Muscle of leg (tissue), 11 donors: Measurements from ENCODE around the gene CIZ1. TPM values are rescaled to one million over a fixed set of nuclear protein-coding genes. Genes with fewer than 3 reads are reported as not detected.

Experiments used
- DNase-seq: peaks from one replicate; pipeline ENCODE4 v3.0.0; 2013
- H3K27ac ChIP-seq: one replicate; pipeline ENCODE4 v1.5.1; 2013; ENCODE audit warnings: mild to moderate bottlenecking, low read length, control low read depth
- H3K27me3 ChIP-seq: one replicate; pipeline ENCODE4 v1.6.1; 2013; ENCODE audit warnings: low read length; ENCODE audit not compliant: control insufficient read depth, insufficient read depth
- H3K36me3 ChIP-seq: one replicate; pipeline ENCODE4 v1.6.1; 2013; ENCODE audit warnings: low read length; ENCODE audit not compliant: control insufficient read depth, insufficient read depth
- H3K4me1 ChIP-seq: one replicate; pipeline ENCODE4 v1.6.1; 2013; ENCODE audit warnings: low read length; ENCODE audit not compliant: control insufficient read depth, insufficient read depth
- H3K4me3 ChIP-seq: one replicate; pipeline ENCODE4 v1.5.1; 2013; ENCODE audit warnings: low read length, control low read depth
- H3K9me3 ChIP-seq: replicated peaks from 2 replicates; pipeline ENCODE4 v1.6.1; 2013; ENCODE audit warnings: low read depth, low read length; ENCODE audit not compliant: control insufficient read depth
- WGBS: methylation state at CpG from one replicate; pipeline ENCODE4 v1.1.5; 2013; ENCODE audit warnings: missing lambda C conversion rate; ENCODE audit not compliant: insufficient coverage; 5-methylcytosine and 5-hydroxymethylcytosine counted together
- polyA plus RNA-seq, 8 donors: library from polyadenylated mRNA; unstranded; fragments of 120-200 nt; gene quantifications; one replicate each; pipeline versions ENCODE4 v1.2.1 to v1.2.3, GENCODE V29; 2013; ENCODE audit warnings: inconsistent platforms in 1 of 8, low replicate concordance in 1 of 8; ENCODE audit not compliant: insufficient read length in 8 of 8, insufficient read depth in 1 of 8
- total RNA-seq: library from RNA; stranded (reverse); fragments of 120-200 nt; gene quantifications from one replicate; pipeline ENCODE4 v1.2.4, GENCODE V29; 2013

The CIZ1 gene
- total and polyA plus RNA-seq, 9 donors = 36.4 to 120 (median 102) TPM

DNA sequence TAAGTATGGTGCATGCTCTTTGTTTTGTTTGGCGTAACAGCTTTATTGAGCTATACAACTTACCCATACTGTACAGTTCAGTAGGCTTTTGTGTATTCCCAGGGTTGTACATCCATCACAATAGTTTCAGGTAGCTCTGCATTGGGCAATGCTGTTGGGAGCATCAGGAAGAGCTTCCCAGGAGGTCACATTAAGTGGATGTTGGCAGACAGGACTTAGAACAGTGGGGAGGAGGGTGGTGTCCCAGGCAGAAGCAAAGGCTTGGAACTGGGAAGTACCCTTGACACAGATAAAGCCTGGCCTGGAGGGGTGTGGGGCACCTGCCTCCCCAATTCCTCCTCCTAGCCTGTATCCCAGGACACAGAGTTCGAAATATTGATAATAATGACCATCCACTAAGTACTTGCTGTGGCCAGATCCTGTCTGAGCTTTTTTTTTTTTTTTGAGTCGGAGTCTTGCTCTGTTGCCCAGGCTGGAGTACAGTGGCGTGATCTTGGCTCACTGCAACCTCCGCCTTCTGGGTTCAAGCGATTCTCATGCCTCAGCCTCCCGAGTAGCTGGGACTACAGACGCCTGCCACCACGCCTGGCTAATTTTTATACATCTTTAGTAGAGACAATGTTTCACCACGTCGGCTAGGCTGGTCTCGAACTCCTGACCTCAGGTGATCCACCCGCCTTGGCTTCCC is 30.0 kb downstream of the CIZ1 start:
- DNase-seq = no peak
- Histone ChIP-seq H3K27me3 (no peaks in the 10 kb centered on the region), H3K4me3 (no peak overlapping the region), H3K4me1 (peaks cover 13% of the 10 kb centered on the region), H3K36me3 (peaks cover 44% of the 10 kb centered on the region), H3K27ac (no peak overlapping the region), H3K9me3 (no peaks in the 10 kb centered on the region)
- WGBS = 85% methylated on average over 10 of the region's 13 CpGs

DNA sequence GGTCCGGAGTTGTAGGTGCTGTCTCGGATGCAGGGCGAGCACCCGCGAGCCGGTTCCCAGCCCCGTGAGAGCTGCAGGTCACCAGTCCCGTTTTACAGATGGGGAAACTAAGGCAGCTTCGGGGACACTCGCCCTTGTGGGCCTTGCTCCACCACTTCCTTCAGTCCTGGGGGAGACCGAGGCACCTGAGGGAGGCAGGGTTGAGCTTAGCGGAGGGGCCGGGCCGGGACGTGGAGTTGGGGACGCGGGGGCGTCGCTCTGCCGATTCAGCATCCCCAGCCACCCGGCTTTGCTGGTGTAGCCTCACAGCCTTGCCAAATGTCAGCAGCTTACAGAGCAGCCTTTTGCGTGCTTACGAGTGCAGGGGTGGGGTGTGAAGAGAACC is 30.8 kb downstream of the CIZ1 start:
- peaks cover 13% of the 10 kb centered on the region for H3K4me1 ChIP-seq
- H3K27me3 ChIP-seq = no peaks in the 10 kb centered on the region
- H3K36me3 ChIP-seq = peaks cover 37% of the 10 kb centered on the region
- peak; percentile 35 for DNase-seq
- no peaks in the 10 kb centered on the region for H3K9me3 ChIP-seq
- H3K27ac ChIP-seq = peak overlapping the region; percentile 42
- H3K4me3 ChIP-seq = peak overlapping the region; percentile 83
- 2% methylated on average over 17 of the region's 23 CpGs for WGBS

- peak; percentile 97 for DNase-seq
- H3K36me3 ChIP-seq = peaks cover 33% of the 10 kb centered on the region
- under 1% methylated on average over 65 of the region's 77 CpGs for WGBS
- H3K9me3 ChIP-seq = no peaks in the 10 kb centered on the region
- peaks cover 13% of the 10 kb centered on the region for H3K4me1 ChIP-seq
- H3K27ac ChIP-seq = peak within 1 kb of the TSS; percentile 88
- peak within 1 kb of the TSS; percentile 83 for H3K4me3 ChIP-seq
- no peaks in the 10 kb centered on the region for H3K27me3 ChIP-seq
Measured at GRCh38 chr9:128159784-128160602, 31.4 kb downstream of the CIZ1 start, which contains the start of gene BBLN. TSS of gene BBLN (plus strand) at chr9:128160265. CDS start at chr9:128160408, 143 bp downstream.

- Histone ChIP-seq H3K27ac (peak overlapping the region; percentile 88), H3K36me3 (peaks cover 27% of the 10 kb centered on the region), H3K27me3 (no peaks in the 10 kb centered on the region), H3K4me1 (peaks cover 13% of the 10 kb centered on the region), H3K4me3 (peak overlapping the region; percentile 63), H3K9me3 (no peaks in the 10 kb centered on the region)
- peak; percentile 57 for DNase-seq
- WGBS = 52% methylated on average over 6 of the region's 11 CpGs
Measured at GRCh38 chr9:128159522-128159783, 31.9 kb downstream of the CIZ1 start.

DNA sequence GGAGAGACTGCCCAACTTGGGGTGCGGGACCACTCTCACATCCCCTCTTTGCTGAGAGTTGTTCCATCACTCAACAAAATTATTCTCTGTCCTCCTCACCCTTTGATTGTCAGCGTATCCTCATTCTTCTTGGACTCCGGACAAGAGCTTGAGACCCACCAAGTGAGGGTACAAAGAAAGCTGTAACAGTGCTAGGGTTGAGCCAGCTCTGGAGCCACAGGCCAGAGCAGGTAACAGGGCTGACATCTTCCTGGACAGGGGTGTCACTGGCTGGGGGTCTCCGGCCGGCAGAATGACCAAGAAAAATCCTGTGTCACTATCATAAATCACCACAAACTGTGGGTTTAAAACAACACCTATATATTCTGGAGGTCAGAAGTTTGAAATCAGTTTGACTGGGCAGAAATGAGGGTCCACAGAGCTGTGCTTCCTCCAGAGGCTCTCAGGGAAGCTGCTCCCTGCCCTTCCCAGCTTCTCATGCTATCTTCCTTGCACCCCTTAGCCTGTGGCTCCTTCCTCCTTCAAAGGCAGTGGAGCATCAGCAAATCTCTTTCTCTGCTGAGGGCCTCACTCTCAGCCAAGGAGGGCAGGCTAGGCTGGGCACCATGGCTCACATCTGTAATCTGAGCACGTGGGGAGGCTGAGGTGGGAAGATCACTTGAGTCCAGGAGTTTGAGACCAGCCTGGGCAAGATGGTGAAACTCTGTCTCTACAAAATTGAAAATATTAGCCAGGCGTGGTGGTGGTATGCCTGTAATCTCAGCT is 35.5 kb downstream of the CIZ1 start:
- Histone ChIP-seq H3K9me3 (no peaks in the 10 kb centered on the region), H3K27ac (no peak overlapping the region)
- 80% methylated on average over 1 of the region's 7 CpGs for WGBS

GRCh38 chr9:128153947-128154695 is 37.3 kb downstream of the CIZ1 start:
- no peaks in the 10 kb centered on the region for H3K9me3 ChIP-seq
- no peak overlapping the region for H3K27ac ChIP-seq
- H3K4me1 ChIP-seq = peaks cover 15% of the 10 kb centered on the region
- DNase-seq = no peak
- peaks cover 5% of the 10 kb centered on the region for H3K27me3 ChIP-seq
- H3K4me3 ChIP-seq = no peak overlapping the region
- WGBS = 79% methylated on average over 6 of the region's 13 CpGs
- H3K36me3 ChIP-seq = no peaks in the 10 kb centered on the region

More for the DNA sequence above, 35.5 kb downstream of the CIZ1 start:
- Histone ChIP-seq H3K27me3 (peaks cover 5% of the 10 kb centered on the region), H3K4me1 (peaks cover 13% of the 10 kb centered on the region), H3K4me3 (no peak overlapping the region), H3K36me3 (no peaks in the 10 kb centered on the region)
- no peak for DNase-seq

- no peak for DNase-seq
- no peak overlapping the region for H3K4me3 ChIP-seq
- peaks cover 5% of the 10 kb centered on the region for H3K27me3 ChIP-seq
- 78% methylated on average over 15 of the region's 26 CpGs for WGBS
- H3K27ac ChIP-seq = no peak overlapping the region
- H3K36me3 ChIP-seq = no peaks in the 10 kb centered on the region
- H3K4me1 ChIP-seq = peaks cover 23% of the 10 kb centered on the region
- H3K9me3 ChIP-seq = no peaks in the 10 kb centered on the region
Measured at GRCh38 chr9:128153060-128153946, 38.1 kb downstream of the CIZ1 start.

DNA sequence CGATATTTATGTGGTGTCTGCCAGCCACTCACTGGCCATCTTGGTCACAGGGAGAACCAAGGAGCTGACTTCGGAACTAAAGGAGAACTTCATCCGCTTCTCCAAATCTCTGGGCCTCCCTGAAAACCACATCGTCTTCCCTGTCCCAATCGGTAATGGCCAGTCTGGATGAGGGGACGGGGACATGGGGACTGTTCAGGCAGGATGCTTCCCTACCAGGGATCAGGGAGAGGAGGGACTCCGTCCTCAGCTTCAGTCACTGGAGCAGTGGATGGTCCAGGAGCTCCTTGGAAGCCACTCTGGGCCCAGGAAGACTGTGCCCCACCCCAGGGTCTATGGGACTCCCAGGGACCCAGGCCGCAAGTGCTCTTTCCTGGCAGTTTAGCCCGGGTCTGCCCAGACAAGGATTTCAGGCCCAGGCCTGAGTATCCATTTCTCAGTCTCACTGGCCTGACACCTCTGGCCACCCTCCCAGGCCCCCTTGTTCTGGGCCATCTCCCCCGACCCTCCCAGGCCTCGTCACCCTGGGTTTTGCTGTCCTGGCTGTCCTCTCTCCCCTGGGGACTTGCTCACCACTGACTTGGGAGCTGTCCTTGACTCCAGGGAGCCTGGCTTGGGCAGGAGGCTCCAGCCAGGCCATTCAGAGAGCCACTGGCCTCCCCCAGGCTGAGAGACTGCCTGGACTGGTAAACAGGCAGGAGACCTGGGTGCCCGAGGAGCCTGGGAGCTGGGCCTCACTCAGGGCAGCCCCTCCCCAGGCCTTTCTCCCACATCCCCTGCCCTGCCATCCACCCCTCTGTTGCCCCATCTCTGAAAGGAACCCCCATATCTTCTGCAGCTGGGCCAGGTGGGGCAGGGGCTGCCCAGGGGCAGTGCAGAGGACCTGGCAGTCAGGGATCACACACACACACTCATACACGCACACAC is 39.0 kb downstream of the CIZ1 start:
- DNase-seq = no peak
- Histone ChIP-seq H3K4me3 (no peak overlapping the region), H3K9me3 (no peaks in the 10 kb centered on the region), H3K27me3 (peaks cover 5% of the 10 kb centered on the region), H3K4me1 (peaks cover 23% of the 10 kb centered on the region), H3K36me3 (no peaks in the 10 kb centered on the region), H3K27ac (no peak overlapping the region)
- WGBS = 87% methylated on average over 12 of the region's 13 CpGs
